IPS-20b (cell line): Measurements from ENCODE around the gene CCNT2.

Experiments
- H3K27ac ChIP-seq: one replicate; pipeline ENCODE4 v1.5.1; 2013; ENCODE audit warnings: low read length
- H3K27me3 ChIP-seq: 2 replicates; pipeline ENCODE4 v1.6.1; 2013; ENCODE audit warnings: mild to moderate bottlenecking, low read length, inconsistent platforms; ENCODE audit not compliant: insufficient read depth
- H3K36me3 ChIP-seq: 2 replicates; pipeline ENCODE4 v1.6.1; 2013; ENCODE audit warnings: low read depth, mild to moderate bottlenecking, inconsistent platforms, low read length, moderate library complexity; ENCODE audit not compliant: insufficient read depth
- H3K4me1 ChIP-seq: 2 replicates; pipeline ENCODE4 v1.6.1; 2013; ENCODE audit warnings: mild to moderate bottlenecking, control low read depth, inconsistent platforms, low read length, moderate library complexity; ENCODE audit not compliant: insufficient read depth
- H3K4me3 ChIP-seq: 2 replicates; pipeline ENCODE4 v1.5.1; 2013; ENCODE audit warnings: mild to moderate bottlenecking, low read length, inconsistent platforms
- H3K9ac ChIP-seq: 2 replicates; pipeline ENCODE4 v1.6.1; 2013; ENCODE audit warnings: low read depth, mild to moderate bottlenecking, inconsistent platforms, low read length, moderate library complexity
- H3K9me3 ChIP-seq: 2 replicates; pipeline ENCODE4 v1.6.1; 2013; ENCODE audit warnings: mild to moderate bottlenecking, low read depth, low read length, inconsistent platforms; ENCODE audit not compliant: insufficient read depth

Gene CCNT2

DNA sequence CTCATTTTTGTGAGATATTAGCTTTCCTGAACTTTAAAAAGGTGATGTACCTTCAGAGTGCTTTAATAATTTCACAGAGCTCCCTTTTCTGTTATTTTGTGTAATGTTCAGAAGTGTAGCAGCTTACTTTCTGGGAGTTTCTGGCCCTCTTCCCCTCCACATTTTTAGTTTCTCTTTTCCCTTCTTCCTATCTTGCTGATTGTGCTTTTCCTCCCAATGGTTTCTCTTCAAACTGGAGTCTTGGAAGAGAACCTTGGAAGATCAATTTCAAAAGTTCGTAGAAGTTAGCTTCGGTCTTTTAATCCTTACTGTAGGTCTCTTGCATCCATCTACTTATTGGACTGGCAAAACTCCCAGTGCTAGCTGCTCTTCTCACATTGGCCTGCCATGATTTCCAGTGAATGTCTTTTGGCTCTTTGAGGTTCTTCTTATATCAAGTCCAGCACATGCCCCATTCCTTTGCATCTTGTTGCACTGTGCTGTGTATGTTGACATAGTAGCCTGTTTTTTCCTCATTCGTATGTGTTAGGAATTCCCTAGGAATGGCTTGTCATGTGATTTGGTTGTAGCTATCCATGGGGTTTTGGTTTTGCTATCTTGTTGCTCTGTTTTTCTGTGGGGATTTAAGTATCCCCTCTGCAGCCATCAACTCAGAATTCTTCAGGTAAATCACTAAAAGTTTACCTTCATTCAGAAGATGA is 7.8 kb downstream of the CCNT2 start:
- Histone ChIP-seq H3K9ac (no peak overlapping the region), H3K9me3 (no peaks in the 10 kb centered on the region), H3K4me3 (no peak overlapping the region), H3K27ac (peak overlapping the region; percentile 0), H3K27me3 (no peaks in the 10 kb centered on the region), H3K36me3 (peaks cover 15% of the 10 kb centered on the region), H3K4me1 (peaks cover 4% of the 10 kb centered on the region; the same call in 1 of the 2 replicates)

DNA sequence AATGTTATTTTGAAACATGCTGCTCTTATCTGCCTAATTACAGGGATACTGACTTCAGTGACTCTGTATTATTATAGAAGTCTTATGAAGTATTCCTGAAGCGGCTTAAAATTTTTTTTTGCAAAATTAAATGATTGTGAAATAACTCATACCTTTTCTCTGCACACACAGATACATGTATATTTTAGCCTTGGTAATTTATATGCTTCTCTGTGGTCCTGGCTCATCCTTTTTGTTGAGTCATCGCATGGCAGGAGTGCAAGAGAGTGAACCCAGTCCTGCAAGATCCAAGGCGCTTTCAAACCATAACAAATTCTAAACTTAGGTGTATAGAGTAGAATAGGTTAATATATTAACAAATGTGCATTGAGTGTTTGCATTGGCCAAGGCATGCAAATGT is 8.6 kb downstream of the CCNT2 start:
- Histone ChIP-seq H3K36me3 (peaks cover 15% of the 10 kb centered on the region), H3K27me3 (no peaks in the 10 kb centered on the region), H3K9ac (no peak overlapping the region), H3K4me3 (no peak overlapping the region), H3K9me3 (no peaks in the 10 kb centered on the region), H3K4me1 (peaks cover 4% of the 10 kb centered on the region; the same call in 1 of the 2 replicates), H3K27ac (no peak overlapping the region)

DNA sequence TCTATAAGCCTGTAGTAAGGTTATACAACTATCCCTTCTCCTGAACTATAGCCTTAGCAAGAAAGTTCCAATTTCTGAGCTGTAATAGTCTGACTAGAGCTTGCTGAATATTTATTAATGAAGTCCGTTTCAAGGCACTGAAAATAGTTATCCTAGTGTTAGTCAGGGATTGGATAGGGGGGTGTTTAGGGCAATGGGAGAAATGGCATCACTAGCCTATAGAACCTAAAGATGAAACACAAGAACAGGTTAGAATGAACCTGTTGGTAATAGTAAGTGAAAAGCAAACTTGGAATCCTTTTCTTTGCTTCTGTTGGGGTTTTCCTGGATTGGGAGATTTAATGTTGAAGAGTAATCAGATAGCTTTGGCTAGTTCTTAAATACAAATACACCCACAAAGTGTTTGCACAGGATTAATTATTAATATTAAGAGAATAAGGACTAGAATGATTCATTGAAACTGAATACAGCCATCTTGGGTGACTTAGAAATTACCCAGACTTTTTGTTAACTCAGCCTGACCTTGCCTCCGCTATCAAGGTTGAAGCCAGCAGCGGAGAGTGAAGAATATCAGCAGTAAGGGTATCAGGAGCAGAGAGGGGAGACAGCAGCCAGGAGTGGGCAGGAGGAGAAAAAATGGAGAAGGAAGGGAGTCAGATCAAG is 14.4 kb downstream of the CCNT2 start:
- Histone ChIP-seq H3K27me3 (no peaks in the 10 kb centered on the region), H3K9me3 (no peaks in the 10 kb centered on the region), H3K27ac (no peak overlapping the region), H3K4me3 (no peak overlapping the region), H3K36me3 (peaks cover 39% of the 10 kb centered on the region), H3K4me1 (peaks cover 8% of the 10 kb centered on the region; the same call in 1 of the 2 replicates), H3K9ac (no peak overlapping the region)

DNA sequence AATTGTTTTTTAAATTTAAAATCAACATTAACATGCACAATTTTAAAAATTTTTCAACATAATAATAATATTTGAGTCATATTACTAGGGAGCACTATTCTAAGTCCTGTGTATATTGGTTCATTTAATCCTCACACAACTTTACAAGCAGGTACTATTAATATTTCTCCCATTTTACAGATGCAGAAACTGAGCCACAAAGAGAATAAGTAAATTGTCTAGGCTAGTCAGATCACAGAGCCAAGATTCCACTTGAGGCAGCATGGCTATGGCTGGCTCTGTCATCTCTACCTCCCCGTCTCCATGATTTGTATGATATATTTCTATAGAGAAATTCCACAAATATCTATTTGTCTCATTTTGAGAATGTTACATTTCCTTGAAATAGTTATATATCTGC is 15.1 kb downstream of the CCNT2 start:
- Histone ChIP-seq H3K9ac (no peak overlapping the region), H3K27me3 (no peaks in the 10 kb centered on the region), H3K27ac (no peak overlapping the region), H3K4me3 (no peak overlapping the region), H3K9me3 (no peaks in the 10 kb centered on the region), H3K4me1 (peaks cover 8% of the 10 kb centered on the region; the same call in 1 of the 2 replicates), H3K36me3 (peaks cover 46% of the 10 kb centered on the region)

DNA sequence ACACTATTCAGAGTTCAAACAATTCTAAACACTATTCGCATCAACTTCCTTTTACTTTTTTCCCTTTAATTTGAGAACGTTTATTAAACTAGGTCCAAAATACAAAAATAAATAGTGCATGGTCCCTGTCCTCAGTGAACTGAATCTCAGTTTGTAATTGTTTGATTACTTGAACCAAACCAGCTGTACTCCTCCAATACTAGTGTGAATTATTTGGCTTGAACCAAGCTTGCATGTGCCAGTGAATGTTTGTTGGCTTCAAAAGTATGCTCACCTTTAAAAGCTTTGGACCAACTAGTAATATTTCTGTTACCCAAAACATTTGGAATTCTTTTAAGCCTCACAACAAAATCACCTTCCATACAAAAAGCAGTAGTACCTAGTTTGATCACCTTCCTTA is 15.5 kb downstream of the CCNT2 start:
- Histone ChIP-seq H3K27me3 (no peaks in the 10 kb centered on the region), H3K27ac (no peak overlapping the region), H3K9ac (no peak overlapping the region), H3K9me3 (no peaks in the 10 kb centered on the region), H3K4me3 (no peak overlapping the region), H3K4me1 (peaks cover 8% of the 10 kb centered on the region; the same call in 1 of the 2 replicates), H3K36me3 (peaks cover 50% of the 10 kb centered on the region)

DNA sequence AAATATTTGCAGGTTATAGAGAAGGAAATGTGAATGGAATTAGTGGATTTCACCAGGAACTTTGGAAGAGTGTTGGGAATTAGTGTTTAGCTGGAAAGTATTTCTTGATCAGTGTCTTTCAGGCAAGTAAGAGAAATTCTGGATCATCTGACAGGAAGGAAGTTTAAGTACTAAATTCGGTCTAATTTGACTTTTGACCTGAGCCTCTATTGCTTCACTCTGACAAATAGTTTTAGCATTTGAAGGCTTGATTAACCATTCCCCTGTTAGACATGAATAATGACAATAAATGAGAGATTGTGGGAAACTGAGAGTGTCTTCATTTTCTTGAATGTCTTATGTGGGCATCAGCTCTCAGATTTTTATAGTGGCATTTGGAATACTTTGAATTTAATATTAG is 16.0 kb downstream of the CCNT2 start:
- Histone ChIP-seq H3K36me3 (peaks cover 54% of the 10 kb centered on the region), H3K9ac (no peak overlapping the region), H3K27me3 (no peaks in the 10 kb centered on the region), H3K4me3 (no peak overlapping the region), H3K4me1 (peaks cover 8% of the 10 kb centered on the region; the same call in 1 of the 2 replicates), H3K9me3 (no peaks in the 10 kb centered on the region), H3K27ac (no peak overlapping the region)

DNA sequence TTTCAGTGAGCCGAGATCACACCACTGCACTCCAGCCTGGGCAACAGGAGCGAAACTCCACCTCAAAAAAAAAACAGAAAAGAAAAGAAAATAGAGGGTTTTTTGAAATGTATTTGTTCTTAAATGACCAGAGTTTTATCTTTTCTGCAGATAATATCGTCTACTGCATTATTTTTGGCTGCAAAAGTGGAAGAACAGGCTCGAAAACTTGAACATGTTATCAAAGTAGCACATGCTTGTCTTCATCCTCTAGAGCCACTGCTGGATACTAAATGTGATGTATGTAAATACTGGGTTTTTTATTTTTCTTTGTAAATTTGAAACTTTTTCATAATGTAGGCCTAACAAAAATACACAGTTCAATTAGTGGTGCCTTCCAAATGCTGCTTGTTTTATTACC is 18.1 kb downstream of the CCNT2 start:
- peaks cover 8% of the 10 kb centered on the region; the same call in 1 of the 2 replicates for H3K4me1 ChIP-seq
- H3K4me3 ChIP-seq, result no peak overlapping the region
- H3K9me3 ChIP-seq, result no peaks in the 10 kb centered on the region
- no peak overlapping the region for H3K9ac ChIP-seq
- no peak overlapping the region for H3K27ac ChIP-seq
- no peaks in the 10 kb centered on the region for H3K27me3 ChIP-seq
- H3K36me3 ChIP-seq, result peaks cover 72% of the 10 kb centered on the region

DNA sequence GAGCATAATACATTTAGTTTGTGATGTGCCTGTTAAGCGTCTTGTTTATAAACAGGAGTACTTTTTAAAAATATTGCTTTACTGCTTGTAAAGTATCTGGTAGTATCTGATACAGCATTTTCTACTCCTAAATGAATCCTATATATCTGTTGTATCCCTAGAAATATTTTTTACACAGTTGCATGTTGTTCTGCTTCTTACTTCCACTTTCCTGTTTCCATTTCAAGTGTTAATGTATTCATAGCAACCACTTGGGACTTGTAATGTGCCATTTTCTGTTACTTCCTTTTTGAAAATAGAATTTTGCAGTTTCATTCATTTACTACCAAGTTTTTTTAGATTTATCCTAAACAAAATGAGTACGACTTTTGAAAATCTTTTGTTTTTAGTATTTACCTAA is 24.9 kb downstream of the CCNT2 start:
- Histone ChIP-seq H3K27ac (no peak overlapping the region), H3K9ac (no peak overlapping the region), H3K4me3 (no peak overlapping the region), H3K27me3 (no peaks in the 10 kb centered on the region), H3K9me3 (no peaks in the 10 kb centered on the region), H3K36me3 (peaks cover 86% of the 10 kb centered on the region), H3K4me1 (peaks cover 5% of the 10 kb centered on the region; the same call in 1 of the 2 replicates)

DNA sequence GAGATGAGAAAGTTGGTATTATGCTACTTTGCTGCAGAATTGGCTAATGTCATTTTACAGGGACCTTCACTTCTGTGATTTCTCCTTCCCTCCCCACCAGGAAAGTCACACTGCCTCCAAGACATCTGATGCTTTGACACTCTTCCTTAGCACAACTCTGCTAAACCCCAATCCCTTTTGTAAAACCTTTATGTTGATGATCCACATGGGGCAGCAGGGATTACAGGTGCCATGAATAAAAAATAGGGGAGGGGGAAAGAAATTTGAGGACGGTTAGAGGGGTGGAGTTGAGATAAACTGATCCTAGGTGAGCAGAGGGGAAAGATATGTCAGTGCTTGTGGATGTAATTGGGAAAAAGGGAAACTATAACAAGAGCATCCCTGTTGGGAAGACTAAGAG is 26.4 kb downstream of the CCNT2 start:
- Histone ChIP-seq H3K9ac (no peak overlapping the region), H3K27me3 (no peaks in the 10 kb centered on the region), H3K9me3 (no peaks in the 10 kb centered on the region), H3K27ac (no peak overlapping the region), H3K4me1 (peaks cover 5% of the 10 kb centered on the region; the same call in 1 of the 2 replicates), H3K36me3 (peaks cover 85% of the 10 kb centered on the region), H3K4me3 (no peak overlapping the region)

DNA sequence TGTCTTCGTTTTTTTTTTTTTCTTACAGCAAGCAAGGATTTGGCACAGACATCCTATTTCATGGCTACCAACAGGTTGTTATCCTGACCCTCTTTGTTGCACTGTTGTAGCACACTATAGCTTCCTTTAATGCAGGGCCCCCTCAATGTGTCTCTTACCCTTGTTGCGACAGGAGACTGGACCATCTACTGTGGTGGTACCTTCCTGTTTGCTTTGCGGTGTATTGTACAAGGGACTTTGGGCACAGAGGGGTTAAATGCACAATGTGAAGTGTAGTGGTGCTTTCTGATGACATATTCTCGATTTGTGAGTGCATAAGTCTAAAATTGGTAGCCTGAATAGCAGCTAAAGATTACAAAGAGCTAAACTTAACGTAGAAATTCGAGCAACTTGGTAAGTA is 27.5 kb downstream of the CCNT2 start:
- H3K36me3 ChIP-seq, result peaks cover 85% of the 10 kb centered on the region

DNA sequence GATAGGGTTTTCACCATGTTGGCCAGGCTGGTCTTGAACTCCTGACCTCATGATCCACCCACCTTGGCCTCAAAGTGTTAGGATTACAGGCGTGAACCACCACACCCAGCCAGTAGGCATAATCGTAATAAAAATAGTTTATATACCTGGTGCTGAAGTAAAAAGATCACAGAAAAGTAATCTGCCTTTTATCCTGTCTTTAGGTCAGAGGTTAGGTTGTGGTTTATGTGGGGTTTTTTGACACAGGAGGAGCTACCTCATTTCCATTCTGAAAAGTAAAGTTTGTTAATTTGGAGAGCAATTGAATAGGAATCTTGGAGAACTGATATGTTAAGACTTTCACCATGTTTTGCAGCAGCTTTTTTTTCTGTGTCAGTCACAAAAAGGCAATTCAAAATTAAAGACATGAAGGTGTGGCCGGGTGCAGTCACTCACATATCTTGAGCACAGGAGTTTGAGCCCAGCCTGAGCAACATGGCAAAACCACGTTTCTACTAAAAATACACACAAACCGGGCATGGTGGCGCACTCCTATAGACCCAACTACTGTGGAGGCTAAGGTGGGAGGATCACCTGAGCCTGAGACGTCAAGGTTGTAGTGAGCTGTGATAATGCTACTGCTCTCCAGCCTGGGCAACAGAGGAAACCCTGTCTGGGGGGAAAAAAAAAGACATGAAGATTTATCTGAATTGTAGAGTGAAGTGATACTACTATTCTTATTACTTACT is 31.5 kb downstream of the CCNT2 start:
- no peak overlapping the region for H3K27ac ChIP-seq
- peaks cover 96% of the 10 kb centered on the region for H3K36me3 ChIP-seq

More for the DNA sequence above, 27.5 kb downstream of the CCNT2 start:
- Histone ChIP-seq H3K4me3 (no peak overlapping the region), H3K4me1 (peaks cover 5% of the 10 kb centered on the region; the same call in 1 of the 2 replicates), H3K27ac (no peak overlapping the region), H3K27me3 (no peaks in the 10 kb centered on the region), H3K9me3 (no peaks in the 10 kb centered on the region), H3K9ac (no peak overlapping the region)

More for the DNA sequence above, 31.5 kb downstream of the CCNT2 start:
- H3K9me3 ChIP-seq, result no peaks in the 10 kb centered on the region
- H3K9ac ChIP-seq, result no peak overlapping the region
- no peak overlapping the region for H3K4me3 ChIP-seq
- no peaks in the 10 kb centered on the region; the same call in 1 of the 2 replicates for H3K4me1 ChIP-seq
- no peaks in the 10 kb centered on the region for H3K27me3 ChIP-seq
